HCT116 (cell line): ENCODE measurements around the gene SAMD14. TPM values are rescaled to one million over a fixed set of nuclear protein-coding genes. Genes with fewer than 3 reads are reported as not detected.

Experiments
- ATAC-seq: fragments of 200-7000 bp; cut with Tn5 transposase; 2 replicates; pipeline ENCODE4 v1.9.1; 2020; ENCODE audit warnings: mild to moderate bottlenecking, moderate library complexity
- BruUV-seq: library from RNA; stranded (reverse); fragments of 400-500 nt; replicated peaks from 2 replicates; lab custom pipeline; 2021; lab: Mats Ljungman, UMichigan
- CTCF ChIA-PET: fragments of 300-600 bp; sonication (Branson Sonifier 250); formaldehyde crosslinking; loops from one replicate; lab custom pipeline; 2021; ENCODE audit warnings: antibody characterized with exemption; lab: Charles Lee
- POLR2A ChIA-PET: fragments of 300-600, 350-600 bp; sonication (Branson Sonifier 250); formaldehyde crosslinking; loops from one replicate; lab custom pipeline; 2021; ENCODE audit warnings: antibody characterized with exemption; lab: Charles Lee
- RAD21 ChIA-PET, 2 experiments: fragments of 300-600 bp; sonication (Branson Sonifier 250); formaldehyde crosslinking; loops; one replicate each; lab custom pipeline; 2023; ENCODE audit warnings: low total read pairs in 2 of 2; ENCODE audit not compliant: uncharacterized antibody in 2 of 2, unreplicated experiment in 2 of 2, low non-redundant PET in 1 of 2; lab: Charles Lee
- DNase-seq: peaks from one replicate; pipeline ENCODE4 v3.0.0-alpha.2; 2010; ENCODE audit warnings: low read depth, low spot score
- H2AFZ ChIP-seq: fragments of 200-600 bp; shearing (Covaris generic), sonication (generic); 2 replicates; pipeline ENCODE4 v1.6.1; 2017; ENCODE audit warnings: low read depth, mixed run types, mixed read lengths, antibody characterized with exemption, low read length; ENCODE audit not compliant: poor library complexity, severe bottlenecking
- H3K27ac ChIP-seq: 2 replicates; pipeline ENCODE4 v1.5.1; 2012; ENCODE audit warnings: low read depth, low read length
- H3K27me3 ChIP-seq: fragments of 200-600 bp; sonication (generic); 2 replicates; pipeline ENCODE4 v1.6.1; 2016; ENCODE audit warnings: mixed run types, low read length, mixed read lengths; ENCODE audit not compliant: insufficient read depth
- H3K36me3 ChIP-seq, 2 experiments: fragments of 200-500 bp in 1 of 2; fragments of 200-600 bp in 1 of 2; sonication (Bioruptor generic) in 1 of 2; sonication (generic) in 1 of 2; 2 replicates each; pipeline versions ENCODE4 v1.5.1 to v1.6.1; 2014 to 2016; ENCODE audit warnings: low read length in 2 of 2, inconsistent platforms in 1 of 2, mixed read lengths in 1 of 2, mixed run types in 1 of 2; ENCODE audit not compliant: insufficient read depth in 2 of 2, control insufficient read depth in 1 of 2
- H3K4me1 ChIP-seq, 2 experiments: fragments of 200-600 bp in 1 of 2; sonication (generic) in 1 of 2; 2 replicates each; pipeline versions ENCODE4 v1.5.1 to v1.6.1; 2012 to 2017; ENCODE audit warnings: low read length in 2 of 2, inconsistent platforms in 1 of 2, mild to moderate bottlenecking in 1 of 2, mixed read lengths in 1 of 2, mixed run types in 1 of 2, moderate library complexity in 1 of 2; ENCODE audit not compliant: insufficient read depth in 2 of 2, control insufficient read depth in 1 of 2
- H3K4me2 ChIP-seq: fragments of 200-600 bp; sonication (generic); 2 replicates; pipeline ENCODE4 v1.6.1; 2017; ENCODE audit warnings: mixed run types, low read length, mixed read lengths
- H3K4me3 ChIP-seq, 2 experiments: fragments of 200-600 bp in 1 of 2; sonication (generic) in 1 of 2; replicated peaks in 1 of 2; 2 replicates each; pipeline ENCODE4 v1.5.1; 2011 to 2016; ENCODE audit warnings: low read length in 2 of 2, control low read depth in 1 of 2, low read depth in 1 of 2, mild to moderate bottlenecking in 1 of 2, mixed read lengths in 1 of 2, mixed run types in 1 of 2
- H3K79me2 ChIP-seq: fragments of 200-600 bp; sonication (generic); 2 replicates; pipeline ENCODE4 v1.6.1; 2017; ENCODE audit warnings: mild to moderate bottlenecking, mixed run types, low read length, moderate library complexity, mixed read lengths; ENCODE audit not compliant: insufficient read depth
- H3K9ac ChIP-seq: fragments of 200-600 bp; sonication (generic); 2 replicates; pipeline ENCODE4 v1.6.1; 2016; ENCODE audit warnings: low read length, mixed read lengths
- H3K9me2 ChIP-seq: fragments of 200-600 bp; sonication (generic), shearing (Covaris generic); 2 replicates; pipeline ENCODE4 v1.6.1; 2017; ENCODE audit warnings: mixed run types, mild to moderate bottlenecking, moderate library complexity; ENCODE audit not compliant: insufficient read depth
- H3K9me3 ChIP-seq, 2 experiments: fragments of 200-500 bp in 1 of 2; fragments of 200-600 bp in 1 of 2; sonication (Bioruptor generic) in 1 of 2; sonication (generic) in 1 of 2; 2 replicates each; pipeline ENCODE4 v1.6.1; 2014 to 2017; ENCODE audit warnings: low read length in 2 of 2, mixed read lengths in 2 of 2, inconsistent platforms in 1 of 2, low read depth in 1 of 2, mild to moderate bottlenecking in 1 of 2, mixed run types in 1 of 2, moderate library complexity in 1 of 2; ENCODE audit not compliant: control insufficient read depth in 1 of 2, insufficient read depth in 1 of 2
- H4K20me1 ChIP-seq: fragments of 200-600 bp; sonication (generic), shearing (Covaris generic); 2 replicates; pipeline ENCODE4 v1.6.1; 2017; ENCODE audit warnings: mixed run types, mild to moderate bottlenecking, moderate library complexity; ENCODE audit not compliant: insufficient read depth
- CEBPB ChIP-seq: IDR thresholded peaks from 2 replicates; pipeline ENCODE4 v1.6.1; 2012; ENCODE audit warnings: low read depth
- CTCF ChIP-seq, 3 experiments: fragments of 200-600 bp in 1 of 3; sonication (generic) in 1 of 3; IDR thresholded peaks in 2 of 3; conservative IDR thresholded peaks in 1 of 3; 2 replicates each; pipeline ENCODE4 v1.5.1; 2012 to 2017; ENCODE audit warnings: low read depth in 2 of 3, low read length in 2 of 3, antibody characterized with exemption in 1 of 3, borderline replicate concordance in 1 of 3, control low read depth in 1 of 3, mild to moderate bottlenecking in 1 of 3, mixed read lengths in 1 of 3, mixed run types in 1 of 3, moderate library complexity in 1 of 3; ENCODE audit not compliant: insufficient read depth in 1 of 3
- EZH2 ChIP-seq: fragments of 200-600 bp; sonication (generic); IDR thresholded peaks from 2 replicates; pipeline ENCODE4 v1.6.1; 2017; ENCODE audit warnings: antibody characterized with exemption, mixed run types
- EZH2phosphoT487 ChIP-seq: fragments of 200-600 bp; IDR thresholded peaks from 2 replicates; pipeline ENCODE4 v1.6.1; 2018; ENCODE audit warnings: antibody characterized with exemption, borderline replicate concordance
- ZFX ChIP-seq: fragments of 450-650 bp; IDR thresholded peaks from 2 replicates; pipeline ENCODE4 v1.6.1; 2017
- intact Hi-C: fragments of 100-400 bp; cut with micrococcal nuclease; formaldehyde crosslinking; loops from 2 replicates; pipeline ENCODE4 v1.10.0; 2022
- total RNA-seq: library from RNA; stranded (reverse); gene quantifications from one replicate; pipeline ENCODE4 v1.2.1, GENCODE V29; 2021; ENCODE audit not compliant: unreplicated experiment
- TF ChIP-seq, protein P1 (sequence below): IDR thresholded peaks from 2 replicates; pipeline ENCODE4 v1.6.1; 2012

SAMD14 gene
- total RNA-seq, 1 experiment from 2014 or later = 1.5 TPM

DNA sequence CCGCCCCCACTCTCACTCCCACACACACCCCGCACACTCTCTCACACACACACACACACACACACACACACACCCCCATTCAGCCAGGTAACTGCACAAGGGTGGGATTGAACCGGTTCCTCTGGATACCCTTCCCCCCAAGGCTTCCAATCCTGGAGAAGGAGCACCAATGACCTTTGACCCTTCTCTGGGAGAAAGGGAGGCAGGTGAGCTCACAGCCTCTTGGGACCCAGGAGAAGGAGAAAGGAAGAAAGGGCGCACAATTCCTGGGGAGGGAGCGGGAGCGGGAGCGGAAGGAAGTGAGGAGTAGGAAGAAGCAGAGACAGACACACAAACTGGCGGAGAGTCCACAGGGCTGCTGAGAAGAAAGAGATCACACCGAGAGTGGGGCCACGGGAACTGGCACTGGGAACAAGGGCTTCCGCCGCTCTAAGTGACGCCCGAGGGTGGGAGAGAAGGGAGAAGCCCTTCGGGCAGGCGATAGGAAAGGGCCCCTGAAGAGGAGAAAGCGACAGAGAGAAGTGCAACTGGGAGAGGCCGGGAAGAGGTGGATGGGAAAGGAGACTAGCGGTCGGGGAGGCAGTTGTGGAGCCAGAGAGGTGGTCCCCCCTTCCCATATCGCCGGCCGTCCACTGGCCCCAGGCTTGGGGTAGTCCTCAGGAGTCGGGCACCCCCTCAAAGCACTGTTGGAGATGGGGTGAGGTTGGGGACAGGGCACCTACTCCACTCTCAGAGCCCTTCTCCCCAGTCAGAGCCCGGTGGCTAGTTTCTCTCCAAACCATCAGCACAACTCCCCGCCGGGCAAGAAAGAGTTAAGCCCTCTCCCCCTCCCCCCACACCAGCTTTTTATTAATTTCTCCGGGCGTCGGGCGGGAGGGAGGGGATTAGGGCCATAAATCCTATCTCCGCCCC is 1.3 kb downstream of the SAMD14 start:
- Histone ChIP-seq H3K79me2 (no peaks in the 10 kb centered on the region), H3K9me2 (no peaks in the 10 kb centered on the region), H3K9me3 (no peaks in the 10 kb centered on the region), H3K4me2 (no peak overlapping the region), H3K27me3 (no peaks in the 10 kb centered on the region), H2AFZ (no peak overlapping the region), H4K20me1 (no peaks in the 10 kb centered on the region), H3K27ac (no peak overlapping the region), H3K4me3 (no peak overlapping the region), H3K4me1 (peaks cover 14 to 27% of the 10 kb centered on the region in 2 experiments), H3K36me3 (peaks cover under 1 to 2% of the 10 kb centered on the region in 2 experiments; a peak in 1 of 4 replicates), H3K9ac (no peak overlapping the region)
- intact Hi-C loops = no loop called here
- no peak for ATAC-seq
- POLR2A ChIA-PET = no interaction called here
- CTCF ChIA-PET = no interaction called here
- TF ChIP-seq, protein P1, sequence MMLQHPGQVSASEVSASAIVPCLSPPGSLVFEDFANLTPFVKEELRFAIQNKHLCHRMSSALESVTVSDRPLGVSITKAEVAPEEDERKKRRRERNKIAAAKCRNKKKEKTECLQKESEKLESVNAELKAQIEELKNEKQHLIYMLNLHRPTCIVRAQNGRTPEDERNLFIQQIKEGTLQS = no peak
- TF ChIP-seq ZFX (no peak), CEBPB (no peak), EZH2 (no peak), EZH2phosphoT487 (no peak), CTCF (IDR thresholded peaks at IDR 0.05 in 2 of 3, conservative IDR thresholded peaks at IDR 0.05 in 1 of 3; ENCODE audit: borderline replicate concordance in 1 of 3, insufficient read depth in 1 of 3, low read depth in 2 of 3, low read length in 2 of 3) (no peak)
- DNase-seq = no peak
- no TSS peak for BruUV-seq
- RAD21 ChIA-PET = no interaction called here
